Right lobe of liver (tissue), 6 donors: ENCODE measurements around the gene KAT6B. TPM values are rescaled to one million over a fixed set of nuclear protein-coding genes. Genes with fewer than 3 reads are reported as not detected.
A peak's percentile ranks its signal among the peaks of the same experiment; 100 is the strongest.

Experiments
- ATAC-seq, 4 donors: fragments of 200-7000 bp; cut with Tn5 transposase; one replicate each; pipeline ENCODE4 v1.9.1; 2020; ENCODE audit warnings: mild to moderate bottlenecking in 4 of 4, moderate library complexity in 4 of 4
- DNase-seq, 3 donors: peaks; one replicate each; pipeline ENCODE4 v3.0.0-alpha.2; 2020
- H3K27ac ChIP-seq, 3 donors: fragments of 200-600 bp; one replicate each; pipeline ENCODE4 v1.8.0; 2022
- H3K27me3 ChIP-seq, 2 donors: fragments of 200-600 bp; one replicate each; pipeline ENCODE4 v1.8.0; 2022
- H3K36me3 ChIP-seq, 4 donors: fragments of 200-600 bp; sonication (generic) in 1 of 4; one replicate each; pipeline versions ENCODE4 v1.5.1 to v1.8.0; 2017 to 2022; ENCODE audit warnings: control low read depth in 1 of 4
- H3K4me1 ChIP-seq, 4 donors: fragments of 200-600 bp; sonication (generic) in 1 of 4; one replicate each; pipeline versions ENCODE4 v1.5.1 to v1.8.0; 2017 to 2022; ENCODE audit warnings: control low read depth in 1 of 4
- H3K4me3 ChIP-seq, 3 donors: fragments of 200-600 bp; one replicate each; pipeline ENCODE4 v1.8.0; 2022
- H3K9me3 ChIP-seq, 4 donors: fragments of 200-600 bp; sonication (generic) in 1 of 4; one replicate each; pipeline versions ENCODE4 v1.5.1 to v1.8.0; 2017 to 2022; ENCODE audit warnings: control low read depth in 1 of 4
- POLR2A ChIP-seq: fragments of 450-650 bp; IDR thresholded peaks from one replicate; pipeline ENCODE4 v1.6.1; 2017; ENCODE audit warnings: antibody characterized with exemption, mild to moderate bottlenecking
- WGBS: methylation state at CpG from one replicate; pipeline ENCODE4 v1.1.6; 2018; ENCODE audit warnings: low coverage, low lambda C conversion rate; ENCODE audit not compliant: insufficient coverage; ENCODE audit errors: missing lambda C conversion rate; 5-methylcytosine and 5-hydroxymethylcytosine counted together
- intact Hi-C, 2 donors: fragments of 100-400 bp; cut with DNase I; formaldehyde crosslinking; loops; one replicate each; pipeline versions ENCODE4 v1.11.2 to v1.14.1; 2022
- total RNA-seq, 6 experiments: library from RNA; depleted of rRNA in 2 of 6; stranded (reverse); fragments of >200 nt in 2 of 6; fragmentation: NEBNext Ultra II Directional in 3 of 6; extraction: Animal tissue kit (Norgen Biotek cat#: 25700) in 3 of 6; gene quantifications; one replicate each; pipeline versions ENCODE4 v1.1.0 to v1.2.4, GENCODE V29; 2016 to 2023
- TF ChIP-seq, protein P1 (sequence below), 4 donors: fragments of 200-600 bp in 3 of 4; fragments of 450-650 bp in 1 of 4; IDR thresholded peaks; one replicate each; pipeline versions ENCODE4 v1.5.1 to v1.8.0; 2016 to 2022; ENCODE audit warnings: antibody characterized with exemption in 4 of 4, mild to moderate bottlenecking in 2 of 4
- donor health status: DM: no; HTN: yes; CAD: no.
- donor health status: DM: no; HTN: no; CAD: no.
- donor health status: DM: no; HTN: no; CAD: no.
- donor health status: DM: no; HTN: yes; CAD: no.
- donor health status: DM: no; HTN: yes; CAD: no.

The KAT6B gene
- total RNA-seq, 6 experiments from 2014 or later: 9.2 to 17.1 (median 10.3) TPM

- Histone ChIP-seq H3K36me3 (peaks cover 0 to 13% (median 6%) of the 10 kb centered on the region in 4 donors), H3K4me3 (no peak overlapping the region), H3K9me3 (no peaks in the 10 kb centered on the region), H3K27ac (no peak overlapping the region), H3K4me1 (no peaks in the 10 kb centered on the region), H3K27me3 (no peaks in the 10 kb centered on the region)
- DNase-seq: no peak
- intact Hi-C loops: no loop called here
- ATAC-seq: no peak
- whole genome bisulfite sequencing: 98% methylated on average over 6 of the region's 10 CpGs
- no peak for TF ChIP-seq POLR2A
- TF ChIP-seq, protein P1, sequence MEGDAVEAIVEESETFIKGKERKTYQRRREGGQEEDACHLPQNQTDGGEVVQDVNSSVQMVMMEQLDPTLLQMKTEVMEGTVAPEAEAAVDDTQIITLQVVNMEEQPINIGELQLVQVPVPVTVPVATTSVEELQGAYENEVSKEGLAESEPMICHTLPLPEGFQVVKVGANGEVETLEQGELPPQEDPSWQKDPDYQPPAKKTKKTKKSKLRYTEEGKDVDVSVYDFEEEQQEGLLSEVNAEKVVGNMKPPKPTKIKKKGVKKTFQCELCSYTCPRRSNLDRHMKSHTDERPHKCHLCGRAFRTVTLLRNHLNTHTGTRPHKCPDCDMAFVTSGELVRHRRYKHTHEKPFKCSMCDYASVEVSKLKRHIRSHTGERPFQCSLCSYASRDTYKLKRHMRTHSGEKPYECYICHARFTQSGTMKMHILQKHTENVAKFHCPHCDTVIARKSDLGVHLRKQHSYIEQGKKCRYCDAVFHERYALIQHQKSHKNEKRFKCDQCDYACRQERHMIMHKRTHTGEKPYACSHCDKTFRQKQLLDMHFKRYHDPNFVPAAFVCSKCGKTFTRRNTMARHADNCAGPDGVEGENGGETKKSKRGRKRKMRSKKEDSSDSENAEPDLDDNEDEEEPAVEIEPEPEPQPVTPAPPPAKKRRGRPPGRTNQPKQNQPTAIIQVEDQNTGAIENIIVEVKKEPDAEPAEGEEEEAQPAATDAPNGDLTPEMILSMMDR (IDR thresholded peaks at IDR 0.05): no peak
Observed at GRCh38 chr10:75030371-75030770, 204.0 kb downstream of the KAT6B start.

DNA sequence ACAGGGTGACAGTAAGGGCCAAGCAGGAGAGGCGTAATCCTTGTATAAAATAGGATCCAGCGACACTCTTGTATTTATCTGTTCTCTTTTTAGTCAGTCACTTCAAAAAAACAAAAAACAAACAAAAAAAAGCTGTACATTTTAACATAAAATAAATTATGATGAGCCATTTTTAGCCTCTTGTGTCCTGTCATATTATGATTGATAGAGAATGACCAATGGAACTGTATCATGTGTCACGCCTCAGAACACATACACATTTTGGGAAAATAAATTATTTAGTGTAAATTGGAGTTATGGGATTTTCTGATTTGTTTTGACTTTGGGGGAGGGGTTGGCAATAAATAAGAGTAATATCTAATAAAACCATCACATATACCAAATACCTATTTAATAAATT lies 205.7 kb downstream of the KAT6B start:
- Histone ChIP-seq H3K4me3 (no peak overlapping the region), H3K4me1 (no peaks in the 10 kb centered on the region), H3K9me3 (no peaks in the 10 kb centered on the region), H3K27me3 (no peaks in the 10 kb centered on the region), H3K36me3 (peaks cover 0 to 6% (median 4%) of the 10 kb centered on the region in 4 donors), H3K27ac (no peak overlapping the region)
- TF ChIP-seq POLR2A: no peak
- TF ChIP-seq, protein P1 (IDR thresholded peaks at IDR 0.05): no peak
- DNase-seq (no peak), ATAC-seq (no peak)
- intact Hi-C loops: no loop called here
- WGBS: 98% methylated on average over 3 of the region's 3 CpGs

DNA sequence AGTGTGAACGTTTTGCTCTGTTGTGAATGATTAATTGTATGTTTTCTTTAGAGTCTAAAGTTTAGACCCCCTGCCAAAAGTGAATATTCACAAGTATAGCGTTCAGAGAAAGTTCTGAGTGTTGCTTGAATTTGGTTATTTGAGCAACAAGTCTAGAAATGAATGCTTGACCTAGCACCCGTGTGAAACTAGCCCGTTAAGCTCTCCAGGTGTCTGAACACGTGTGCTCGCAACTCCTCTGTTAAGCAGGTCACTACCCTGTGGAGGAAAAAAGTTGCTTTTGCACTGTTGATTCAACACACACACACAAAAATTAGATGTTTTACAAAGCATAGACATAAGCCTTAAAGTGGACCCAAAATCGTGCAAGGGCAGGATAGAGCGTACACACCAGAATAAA lies 206.4 kb downstream of the KAT6B start:
- ATAC-seq: no peak
- WGBS: 81% methylated on average over 7 of the region's 8 CpGs
- no peaks in the 10 kb centered on the region for H3K9me3 ChIP-seq
- intact Hi-C loops: no loop called here
- H3K4me3 ChIP-seq: no peak overlapping the region
- H3K36me3 ChIP-seq: peaks cover 0 to 4% (median 3%) of the 10 kb centered on the region in 4 donors
- no peaks in the 10 kb centered on the region for H3K4me1 ChIP-seq
- H3K27me3 ChIP-seq: no peaks in the 10 kb centered on the region
- DNase-seq: no peak
- TF ChIP-seq, protein P1 (IDR thresholded peaks at IDR 0.05): no peak
- TF ChIP-seq POLR2A: no peak
- H3K27ac ChIP-seq: no peak overlapping the region

- WGBS: 73% methylated on average over 7 of the region's 15 CpGs
- intact Hi-C loops: no loop called here
Observed at GRCh38 chr10:75033399-75034130, 207.2 kb downstream of the KAT6B start.

More at GRCh38 chr10:75033399-75034130, 207.2 kb downstream of the KAT6B start:
- H3K4me3 ChIP-seq: no peak overlapping the region
- ATAC-seq: peak; percentile 55 to 77 (median 62)
- H3K36me3 ChIP-seq: peaks cover 0 to 4% (median 3%) of the 10 kb centered on the region in 4 donors
- H3K27ac ChIP-seq: no peak overlapping the region
- no peaks in the 10 kb centered on the region for H3K9me3 ChIP-seq
- no peak for TF ChIP-seq POLR2A
- TF ChIP-seq, protein P1 (IDR thresholded peaks at IDR 0.05): no peak
- H3K27me3 ChIP-seq: no peaks in the 10 kb centered on the region
- no peaks in the 10 kb centered on the region for H3K4me1 ChIP-seq
- DNase-seq: peak in 1 of 3 donors; percentile 42
